PC-3 (cell line): ENCODE results near the gene VMO1.

Source experiments
- EZH2 ChIP-seq: fragments of 300-600 bp; sonication (generic); IDR thresholded peaks from one replicate; pipeline ENCODE4 v1.6.1; 2017; ENCODE audit warnings: antibody characterized with exemption, mild to moderate bottlenecking, low read length; ENCODE audit not compliant: unreplicated experiment
- TF ChIP-seq, protein P1 (sequence below): fragments of 300-600 bp; sonication (generic); conservative IDR thresholded peaks from 2 replicates; pipeline ENCODE4 v1.5.1; 2017; ENCODE audit warnings: antibody characterized with exemption, low read depth, mild to moderate bottlenecking, low read length

DNA sequence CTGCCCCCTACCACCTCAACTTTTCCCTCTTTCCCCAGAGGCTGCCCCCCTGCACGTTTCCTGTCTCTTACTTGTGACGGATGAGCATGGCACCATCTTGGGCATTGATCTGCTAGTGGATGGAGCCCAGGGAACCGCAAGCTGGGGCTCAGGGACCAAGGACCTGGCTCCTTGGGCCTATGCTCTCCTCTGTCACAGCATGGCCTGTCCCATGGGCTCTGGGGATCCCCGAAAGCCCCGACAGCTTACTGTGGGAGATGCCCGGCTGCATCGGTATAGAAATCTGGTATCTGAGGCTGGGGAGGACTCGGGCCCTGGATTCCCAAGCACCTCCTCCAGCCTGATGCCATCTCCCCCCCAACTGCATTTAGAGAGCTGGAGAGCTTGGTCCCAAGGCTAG is 44.6 kb downstream of the VMO1 start:
- TF ChIP-seq, protein P1, sequence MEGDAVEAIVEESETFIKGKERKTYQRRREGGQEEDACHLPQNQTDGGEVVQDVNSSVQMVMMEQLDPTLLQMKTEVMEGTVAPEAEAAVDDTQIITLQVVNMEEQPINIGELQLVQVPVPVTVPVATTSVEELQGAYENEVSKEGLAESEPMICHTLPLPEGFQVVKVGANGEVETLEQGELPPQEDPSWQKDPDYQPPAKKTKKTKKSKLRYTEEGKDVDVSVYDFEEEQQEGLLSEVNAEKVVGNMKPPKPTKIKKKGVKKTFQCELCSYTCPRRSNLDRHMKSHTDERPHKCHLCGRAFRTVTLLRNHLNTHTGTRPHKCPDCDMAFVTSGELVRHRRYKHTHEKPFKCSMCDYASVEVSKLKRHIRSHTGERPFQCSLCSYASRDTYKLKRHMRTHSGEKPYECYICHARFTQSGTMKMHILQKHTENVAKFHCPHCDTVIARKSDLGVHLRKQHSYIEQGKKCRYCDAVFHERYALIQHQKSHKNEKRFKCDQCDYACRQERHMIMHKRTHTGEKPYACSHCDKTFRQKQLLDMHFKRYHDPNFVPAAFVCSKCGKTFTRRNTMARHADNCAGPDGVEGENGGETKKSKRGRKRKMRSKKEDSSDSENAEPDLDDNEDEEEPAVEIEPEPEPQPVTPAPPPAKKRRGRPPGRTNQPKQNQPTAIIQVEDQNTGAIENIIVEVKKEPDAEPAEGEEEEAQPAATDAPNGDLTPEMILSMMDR, result no peak
- no peak for TF ChIP-seq EZH2
